Suppressor macrophage (primary cell): ENCODE results near the gene SETX.

ENCODE experiments used
- DNase-seq, 4 experiments: peaks; one replicate each; pipeline ENCODE4 v3.0.0-alpha.2; 2020 to 2022

SETX gene

DNA sequence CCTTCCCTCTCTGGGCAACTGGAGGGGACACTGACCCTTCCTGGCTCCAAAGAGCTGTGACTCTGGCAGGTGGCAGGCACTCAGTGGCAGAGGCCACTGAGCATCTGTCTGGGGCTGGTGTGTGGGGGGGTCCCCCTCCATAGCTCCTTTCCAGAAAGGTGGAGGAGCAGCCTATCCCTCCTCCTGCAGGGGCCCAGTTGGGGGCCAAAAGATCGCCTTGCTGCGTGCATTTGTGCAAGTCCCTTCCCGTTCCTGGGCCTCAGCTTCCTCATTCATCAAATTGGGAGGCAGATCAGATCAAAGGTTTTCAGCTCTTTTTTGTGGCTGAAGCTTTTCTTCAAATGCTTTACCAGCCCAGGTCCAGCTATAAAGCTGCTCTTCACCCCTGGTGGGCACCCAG, 115.3 kb downstream of the SETX start:
- peak in 3 of 4 experiments; percentile 28 to 46 (median 44) for DNase-seq

DNA sequence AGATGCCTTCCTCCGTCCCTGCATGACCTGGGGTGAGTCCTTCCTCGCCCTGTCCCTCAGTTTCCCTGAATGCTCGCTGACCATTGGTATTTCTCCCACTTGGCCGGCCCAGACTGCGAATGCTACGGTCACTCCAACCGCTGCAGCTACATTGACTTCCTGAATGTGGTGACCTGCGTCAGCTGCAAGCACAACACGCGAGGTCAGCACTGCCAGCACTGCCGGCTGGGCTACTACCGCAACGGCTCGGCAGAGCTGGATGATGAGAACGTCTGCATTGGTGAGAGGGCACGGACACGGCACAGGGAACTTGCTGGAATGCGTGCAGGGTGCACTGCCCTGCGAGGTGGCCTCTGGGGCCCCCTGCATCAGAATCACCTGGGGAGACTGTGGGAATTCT, 115.8 kb downstream of the SETX start:
- DNase-seq: peak in 3 of 4 experiments; percentile 42 to 60 (median 46)

DNA sequence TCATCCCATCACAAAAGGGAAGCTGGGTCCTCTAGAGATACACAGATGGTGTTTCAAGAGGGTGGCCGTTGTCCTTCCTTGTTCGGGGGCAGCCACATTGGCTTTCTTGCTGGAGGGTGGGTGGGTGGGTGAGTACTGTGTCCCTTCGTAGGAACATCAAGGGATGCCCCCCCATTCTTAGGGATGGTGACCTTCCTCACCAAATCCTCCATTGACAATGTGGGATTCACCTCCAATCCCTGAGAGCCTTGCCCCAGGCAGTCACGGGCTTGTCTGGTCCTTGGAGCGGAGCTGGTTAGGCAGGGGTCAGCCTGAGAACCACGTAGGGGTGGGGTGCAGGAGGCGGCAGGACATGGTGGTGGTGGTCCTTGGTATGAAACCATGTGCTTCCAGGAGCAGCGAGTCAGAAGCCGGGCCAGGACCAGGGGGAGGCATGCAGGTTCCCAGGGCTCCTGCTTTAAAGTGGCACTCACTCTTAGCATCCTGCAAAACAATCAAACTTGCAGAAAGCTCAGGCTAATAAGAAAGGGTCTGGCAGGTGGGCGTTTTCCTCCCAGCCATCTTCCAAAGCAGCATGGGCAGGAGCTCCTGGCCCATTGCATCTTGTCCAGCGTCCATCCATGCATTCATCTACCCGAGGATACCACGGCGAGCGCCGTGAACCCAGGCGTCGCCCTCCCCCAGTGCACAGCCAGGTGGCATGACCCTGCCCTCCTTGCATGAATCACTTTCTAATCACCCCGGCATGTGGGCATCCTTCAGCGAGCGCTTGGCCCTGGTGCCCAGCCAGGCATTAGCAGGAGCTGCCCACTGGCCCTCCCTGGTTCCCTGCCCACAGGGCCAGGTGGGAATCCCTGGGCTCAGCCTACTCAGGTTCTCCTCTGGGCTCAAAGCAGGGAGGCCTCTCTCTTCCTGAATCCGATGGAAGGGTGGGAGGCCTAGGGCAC, 116.5 kb downstream of the SETX start:
- no peak for DNase-seq

DNA sequence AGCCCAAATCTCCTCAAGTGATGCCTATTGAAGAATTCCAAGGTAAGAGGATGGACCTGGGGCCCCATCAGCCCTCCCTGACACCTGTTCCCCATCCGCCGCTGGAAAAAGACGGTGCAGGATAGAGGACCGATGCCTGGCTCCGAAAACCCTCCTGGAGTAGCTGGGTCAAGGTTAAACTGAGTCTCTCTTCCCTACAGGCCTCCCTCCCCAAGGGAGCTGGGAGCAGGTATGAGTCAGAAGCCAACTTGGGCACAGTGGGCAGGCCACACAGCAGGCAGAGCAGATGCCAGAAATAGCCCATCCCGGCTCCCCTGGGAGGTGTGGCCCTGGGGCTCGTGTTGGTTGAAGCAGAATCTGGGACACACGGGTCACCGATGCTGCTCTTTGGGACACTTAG, 117.3 kb downstream of the SETX start:
- DNase-seq: no peak

DNA sequence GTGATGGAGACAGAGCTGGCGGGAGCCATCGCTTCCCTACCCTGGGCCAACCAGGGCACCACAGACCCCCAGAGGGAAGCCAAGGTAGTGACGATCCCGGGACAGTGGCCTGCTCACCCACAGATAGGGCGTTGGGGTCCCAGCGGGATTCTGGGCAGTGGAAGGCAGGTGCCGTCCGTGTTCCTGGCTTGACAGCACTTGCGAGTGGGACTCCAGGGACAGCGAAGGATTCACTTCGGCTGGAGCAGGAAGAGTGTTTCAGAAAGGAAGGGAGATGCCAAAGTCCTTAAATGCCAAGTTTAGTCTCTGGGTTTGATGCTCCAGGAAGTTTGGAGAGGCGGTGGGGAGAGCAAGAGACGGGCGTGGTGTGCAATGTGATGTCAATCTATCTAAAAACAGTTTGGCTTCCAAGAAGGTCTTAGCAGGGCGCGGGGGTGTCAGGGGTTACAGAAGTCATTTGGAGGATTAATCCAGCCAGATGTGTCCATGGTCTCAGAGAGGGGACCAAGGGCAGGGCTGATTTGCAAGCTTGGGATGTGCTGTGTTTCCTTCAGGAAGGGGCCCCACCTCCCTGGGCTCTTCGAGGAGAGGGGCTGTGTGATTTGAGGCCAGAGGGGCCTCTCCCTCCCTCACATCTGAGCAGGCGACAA, 118.0 kb downstream of the SETX start:
- no peak for DNase-seq

DNA sequence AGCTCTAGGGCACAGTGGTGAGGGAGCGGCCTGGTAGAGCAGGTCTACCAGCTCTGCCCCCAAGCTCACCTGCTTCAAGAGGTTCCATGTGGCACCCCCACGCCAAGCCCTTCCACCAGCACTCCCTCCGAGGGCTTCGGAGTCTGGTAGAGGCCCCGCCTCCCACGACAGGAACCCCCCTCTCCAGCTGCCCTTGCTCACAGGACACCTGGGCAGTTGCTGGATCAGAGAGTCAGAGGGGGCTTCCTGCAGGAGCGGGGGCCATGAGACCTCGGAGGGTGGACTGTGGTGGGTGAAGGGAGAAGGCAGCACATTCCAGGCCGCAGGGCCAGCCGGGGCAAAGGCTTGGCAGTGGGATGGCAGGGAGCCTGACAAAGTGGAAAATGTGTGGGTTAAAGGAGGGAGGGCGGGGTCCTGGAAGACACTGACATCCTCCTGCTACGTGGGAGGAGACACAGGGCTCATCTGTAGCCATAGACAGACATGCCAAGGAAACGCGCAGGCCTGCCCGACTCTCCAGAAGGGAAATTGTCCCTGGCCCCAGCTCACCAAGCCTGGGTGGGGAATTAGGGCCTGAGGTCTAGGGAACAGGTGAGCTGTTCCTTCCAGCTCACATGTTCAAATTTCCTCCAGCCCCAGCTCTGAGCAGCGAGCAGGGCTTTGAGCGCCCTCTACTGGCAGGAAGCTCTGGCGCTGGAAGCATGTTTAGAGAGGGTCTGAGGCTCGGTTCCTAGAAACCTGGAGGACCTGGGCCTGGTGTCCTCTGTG, 118.7 kb downstream of the SETX start:
- DNase-seq: peak; percentile 76 to 90 (median 88)

DNA sequence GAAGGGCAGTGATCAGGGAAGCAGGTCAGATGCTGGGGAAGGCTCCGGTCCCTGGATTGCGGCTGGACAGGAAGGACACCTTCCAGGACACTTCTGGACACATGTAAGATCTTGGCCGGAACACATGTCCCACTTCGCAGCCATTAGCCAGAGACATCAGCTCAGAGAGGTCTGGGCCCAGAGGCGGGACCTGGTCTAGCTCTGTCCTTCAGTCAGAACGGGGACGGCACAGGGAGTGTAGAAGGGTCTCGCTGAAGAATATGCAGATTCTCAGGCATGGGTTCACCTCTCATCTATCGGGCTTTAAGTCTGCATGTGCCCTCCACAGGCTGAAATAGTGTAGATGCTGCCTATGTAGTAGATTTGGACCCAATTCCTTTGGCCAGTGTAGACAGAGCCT, 119.7 kb downstream of the SETX start:
- DNase-seq: no peak

DNA sequence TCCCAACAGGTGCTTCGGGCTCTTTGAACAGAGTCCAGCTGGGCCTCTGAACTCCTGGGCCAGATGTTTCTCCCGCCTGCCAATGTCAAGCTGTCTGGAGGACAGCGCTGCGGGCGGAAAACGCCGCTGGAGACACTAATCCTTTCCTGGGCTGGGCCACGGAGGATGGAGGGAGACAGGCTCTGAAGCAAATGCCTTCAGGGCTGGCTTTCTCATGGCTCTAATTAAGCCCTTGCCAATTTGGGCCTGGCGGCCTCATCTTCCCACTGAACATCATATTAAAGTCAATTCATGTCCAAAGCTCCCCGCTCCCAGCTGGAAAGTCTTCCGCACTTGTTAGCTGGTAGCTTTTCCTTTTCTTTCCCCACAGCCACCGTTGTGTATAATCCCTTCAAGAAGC, 120.3 kb downstream of the SETX start:
- no peak for DNase-seq

DNA sequence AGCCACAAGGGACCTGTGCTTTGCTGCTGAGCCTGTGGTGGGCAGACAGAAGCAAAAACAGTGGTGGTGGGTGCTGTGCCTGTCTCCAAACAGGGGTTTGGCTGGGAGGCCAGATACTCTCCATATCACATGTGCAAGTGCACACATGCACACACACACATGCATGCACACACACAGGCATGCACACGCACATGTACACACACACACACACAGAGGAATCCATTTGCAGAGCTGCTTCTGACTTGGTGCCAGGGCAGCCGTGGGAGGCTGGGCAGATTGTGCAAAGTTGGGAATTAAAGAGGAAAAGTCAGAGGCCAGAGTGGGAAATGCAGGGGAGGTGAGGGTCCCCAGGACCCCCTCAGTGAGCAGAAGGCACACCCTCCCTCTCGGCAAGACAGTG, 121.6 kb downstream of the SETX start:
- DNase-seq: no peak

DNA sequence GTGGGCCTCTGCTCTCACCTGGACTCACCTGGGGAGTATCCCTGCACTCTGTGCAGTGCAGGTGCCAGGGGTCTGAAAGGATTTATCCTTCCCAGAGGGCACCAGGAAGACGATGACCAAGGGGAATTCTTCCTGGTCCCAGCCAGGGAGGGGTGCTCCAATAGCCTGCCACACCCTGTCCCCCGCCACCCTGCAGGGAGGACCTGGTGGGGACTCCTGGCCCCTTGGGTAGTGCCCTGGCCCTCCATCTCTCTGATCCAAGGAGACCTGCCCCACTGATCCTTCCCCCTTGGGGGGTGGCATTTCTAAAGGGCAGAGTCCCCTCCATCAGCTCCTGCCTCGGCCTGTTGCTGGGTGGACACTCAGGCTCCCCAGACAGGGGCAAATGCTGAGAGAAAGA, 122.3 kb downstream of the SETX start:
- no peak for DNase-seq

DNA sequence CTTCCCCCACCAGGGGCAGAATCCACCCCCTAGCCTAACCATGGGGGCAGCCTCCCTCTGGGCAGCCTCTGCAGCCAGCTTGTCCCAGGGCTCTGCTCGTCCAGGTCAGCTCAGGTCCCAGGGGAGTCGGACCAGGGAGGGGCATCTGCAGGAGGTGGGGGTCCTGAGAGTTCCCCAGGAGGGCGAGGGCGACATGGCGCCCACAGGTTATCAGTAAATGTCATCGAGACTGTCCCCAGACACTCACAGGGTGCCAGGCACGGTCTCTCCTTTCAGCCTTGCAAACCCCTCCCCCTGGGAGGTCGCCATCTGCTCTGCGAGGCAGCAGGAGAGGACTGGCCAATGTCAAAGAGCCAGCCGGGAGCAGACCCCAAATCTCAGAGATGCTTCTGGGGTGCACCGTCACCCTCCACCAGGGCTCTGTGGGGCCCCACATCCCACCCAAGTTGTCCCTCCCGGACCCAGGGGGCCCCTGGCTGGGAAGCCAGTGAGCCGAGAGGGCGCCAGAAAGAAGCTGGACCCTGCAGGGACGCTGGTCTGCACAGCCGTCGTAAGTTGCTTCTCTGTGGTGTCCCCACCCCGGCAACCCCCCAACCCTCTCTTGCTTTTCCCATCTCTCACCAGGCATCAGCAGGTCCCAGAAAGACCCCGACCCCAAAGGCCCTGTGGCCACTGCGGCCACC, 123.6 kb downstream of the SETX start:
- no peak for DNase-seq

DNA sequence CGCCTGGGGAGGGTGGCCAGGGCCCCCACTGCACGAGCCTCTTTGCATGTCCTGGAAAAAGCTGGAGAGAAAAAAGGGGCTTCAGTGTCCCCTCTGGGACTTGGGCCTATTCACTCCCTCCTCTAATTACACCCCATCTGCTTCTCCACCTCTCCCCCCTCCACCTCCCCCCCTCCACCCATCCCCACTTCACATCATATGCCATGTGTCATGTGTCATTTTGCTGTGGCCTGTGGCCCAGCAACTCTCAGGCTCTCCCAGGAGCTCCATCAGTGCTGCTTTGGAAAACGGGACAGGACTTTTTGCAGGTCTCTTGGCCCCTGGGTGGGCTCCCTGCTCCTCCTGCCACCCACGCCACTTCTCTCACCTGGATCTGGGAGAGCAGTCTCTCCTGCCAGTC, 124.2 kb downstream of the SETX start:
- no peak for DNase-seq

DNA sequence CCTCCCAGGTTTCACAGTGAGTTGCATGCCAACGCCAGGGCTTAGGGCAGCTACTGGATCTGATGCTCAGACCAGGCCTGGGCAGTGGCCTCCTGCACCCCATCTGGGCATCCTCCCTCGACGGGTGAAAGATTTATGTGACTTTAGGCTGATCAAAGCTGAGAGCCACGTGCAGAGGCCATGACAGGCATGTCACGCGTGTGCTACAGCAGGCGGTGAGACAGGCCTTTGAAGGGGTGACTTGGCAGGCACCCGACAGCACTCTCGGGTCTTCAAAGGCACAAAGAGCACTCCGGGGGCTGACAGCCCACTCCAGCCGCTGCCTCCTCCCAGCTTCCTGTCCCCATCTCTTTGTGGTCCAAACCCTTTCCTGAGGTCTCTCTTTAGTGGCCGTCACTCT, 126.7 kb downstream of the SETX start:
- no peak for DNase-seq

DNA sequence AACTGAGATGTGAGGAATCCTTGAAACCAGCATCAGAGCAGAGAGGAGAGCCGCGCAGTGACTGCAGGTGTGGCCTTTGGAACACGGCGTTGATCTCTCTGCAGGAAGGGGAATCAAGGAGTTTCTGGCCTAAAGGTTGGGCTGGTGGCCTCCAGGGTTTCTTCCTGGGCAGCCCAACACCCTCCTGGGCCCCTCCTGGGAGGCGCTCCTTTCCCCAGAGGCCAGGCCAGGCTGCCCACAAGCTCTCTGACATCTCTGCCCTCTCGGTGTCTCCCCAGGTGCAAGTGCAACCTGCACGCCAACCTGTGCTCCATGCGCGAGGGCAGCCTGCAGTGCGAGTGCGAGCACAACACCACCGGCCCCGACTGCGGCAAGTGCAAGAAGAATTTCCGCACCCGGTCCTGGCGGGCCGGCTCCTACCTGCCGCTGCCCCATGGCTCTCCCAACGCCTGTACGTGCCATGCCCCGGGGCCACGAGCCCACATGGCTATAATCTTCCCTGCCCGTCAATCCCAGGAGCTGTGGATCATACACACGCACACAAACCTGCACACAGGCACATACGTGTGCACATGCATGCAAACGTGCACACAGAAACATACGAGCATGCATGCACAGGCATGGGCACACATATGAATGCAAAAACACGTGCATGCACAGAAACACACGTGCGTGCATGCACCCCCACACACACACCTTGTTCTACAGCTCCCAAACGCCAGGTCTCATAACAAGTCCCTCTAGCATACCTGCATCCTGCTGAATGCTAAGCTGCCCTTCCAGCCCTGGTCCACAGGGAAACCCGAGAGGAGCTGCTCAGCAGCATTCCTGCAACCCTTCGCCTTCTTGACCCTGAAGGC, 128.0 kb downstream of the SETX start:
- DNase-seq: no peak

DNA sequence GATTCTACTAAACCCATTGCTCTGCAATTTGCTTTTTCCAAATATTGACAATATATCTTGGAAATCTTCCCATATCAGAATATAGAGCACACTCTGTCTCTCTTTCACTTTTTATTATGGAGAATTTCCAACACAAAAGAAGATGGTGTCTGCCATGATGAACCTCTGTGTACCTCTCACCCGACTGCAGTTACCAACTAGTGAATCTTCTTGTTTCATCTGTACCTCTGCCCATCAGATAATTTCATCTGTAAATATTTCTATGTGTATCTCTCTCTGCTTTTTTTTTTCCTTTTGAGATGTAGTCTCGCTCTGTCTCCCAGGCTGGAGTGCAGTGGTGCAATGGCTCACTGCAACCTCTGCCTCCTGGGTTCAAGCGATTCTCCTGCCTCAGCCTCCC, 130.1 kb downstream of the SETX start:
- DNase-seq: no peak

DNA sequence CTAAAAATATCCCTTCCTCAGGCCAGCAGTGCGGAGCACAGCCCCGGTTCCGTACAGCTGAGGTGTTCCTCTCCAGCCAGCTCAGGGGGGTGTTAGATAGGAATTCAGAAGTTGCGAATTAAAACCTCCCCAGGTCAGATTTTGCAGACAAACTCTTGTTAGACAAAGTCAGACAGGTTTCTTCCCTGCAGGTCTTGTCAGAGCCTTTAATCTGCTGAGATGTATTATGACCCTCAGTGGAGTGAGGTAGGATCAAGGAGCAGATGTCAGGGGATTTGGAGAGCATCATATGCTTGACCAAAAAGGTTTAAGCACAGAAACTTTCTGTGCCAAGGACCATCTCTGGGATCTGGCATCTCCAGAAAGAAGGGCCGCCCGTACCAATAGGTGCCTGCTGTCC, 132.8 kb downstream of the SETX start:
- DNase-seq: no peak

DNA sequence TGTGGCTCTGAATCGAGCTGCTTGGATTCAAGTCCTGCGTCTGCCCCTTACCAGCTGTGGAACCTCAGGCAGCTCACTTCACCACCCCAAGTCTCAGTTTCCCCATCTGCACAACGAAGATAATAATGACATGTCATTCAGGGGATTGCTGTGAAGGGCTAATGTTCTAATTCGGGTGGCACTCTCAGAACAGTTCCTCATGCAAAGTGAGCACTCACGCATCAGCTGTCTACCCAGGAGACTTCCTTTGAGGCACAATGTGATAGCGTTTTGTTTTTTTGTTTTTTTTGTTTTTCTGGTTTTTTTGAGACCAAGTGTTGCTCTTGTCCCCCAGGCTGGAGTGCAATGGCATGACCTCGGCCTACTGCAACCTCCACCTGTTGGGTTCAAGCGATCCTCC, 136.6 kb downstream of the SETX start:
- DNase-seq: peak in 3 of 4 experiments; percentile 29 to 52 (median 39)

DNA sequence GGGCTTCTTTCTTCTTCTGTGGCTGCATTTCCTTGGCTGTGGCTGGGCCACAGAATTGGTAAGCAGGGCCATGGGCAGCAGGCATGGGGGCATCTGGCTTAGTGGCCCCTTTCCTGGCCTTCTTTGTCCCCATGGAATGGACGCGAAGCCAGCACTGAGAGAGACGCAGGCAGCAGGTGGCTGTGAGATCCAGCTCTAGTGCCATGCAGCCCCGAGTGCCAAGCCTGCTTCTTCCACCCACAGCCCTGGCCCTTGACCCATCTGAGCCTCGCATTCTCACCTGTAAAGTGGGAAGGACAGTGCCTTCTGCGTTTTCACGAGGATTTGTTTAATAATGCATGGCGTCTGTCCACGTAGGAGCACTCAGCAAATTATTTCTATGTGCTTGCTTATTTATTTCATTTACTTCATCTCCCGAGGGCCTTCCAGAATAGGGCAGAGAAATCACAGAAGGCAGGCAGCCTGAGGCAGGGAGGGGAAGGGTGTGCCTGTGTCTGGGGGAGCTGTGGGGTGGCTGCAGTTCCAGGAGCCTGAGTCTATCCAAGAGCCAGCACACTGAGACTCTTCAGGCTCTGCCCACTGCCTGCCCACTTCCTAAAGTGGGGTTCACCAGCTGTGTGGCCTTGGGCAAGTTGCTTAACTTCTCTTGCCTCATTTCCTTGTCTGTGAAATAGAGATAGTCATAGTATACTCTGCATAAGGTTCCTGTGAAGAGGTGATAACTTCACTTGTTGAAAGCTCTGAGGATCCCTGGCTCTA, 137.7 kb downstream of the SETX start:
- peak; percentile 76 to 86 (median 84) for DNase-seq

DNA sequence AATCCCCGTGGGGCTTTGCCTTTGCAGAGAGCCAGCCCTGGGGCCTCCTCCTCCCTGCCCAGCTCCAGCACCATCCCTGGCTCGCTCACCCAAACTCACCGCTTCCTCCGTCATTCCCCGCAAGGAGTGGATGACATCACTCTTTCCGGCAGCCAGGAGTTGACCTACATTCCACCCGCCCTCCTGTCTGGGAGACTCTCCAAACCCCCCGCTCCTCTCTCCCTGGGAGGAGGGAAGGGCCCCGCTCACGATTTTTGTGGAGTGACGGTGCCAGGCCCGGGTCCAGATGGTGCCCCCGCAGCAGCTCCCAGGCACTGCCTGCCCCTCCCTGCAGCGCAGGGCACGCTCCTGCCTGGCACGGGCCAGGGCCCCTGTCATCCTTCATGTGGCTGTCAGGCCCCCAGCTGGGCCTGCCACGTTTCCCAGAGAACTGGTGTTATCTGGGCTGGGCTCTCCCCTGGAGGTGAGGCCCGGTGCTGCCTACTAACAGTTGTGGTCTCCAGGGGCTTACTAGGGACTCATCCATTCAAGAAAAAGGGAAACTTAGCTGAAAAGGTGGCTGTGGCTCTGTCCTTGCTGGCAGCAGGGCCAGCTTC, 140.7 kb downstream of the SETX start:
- DNase-seq: no peak

DNA sequence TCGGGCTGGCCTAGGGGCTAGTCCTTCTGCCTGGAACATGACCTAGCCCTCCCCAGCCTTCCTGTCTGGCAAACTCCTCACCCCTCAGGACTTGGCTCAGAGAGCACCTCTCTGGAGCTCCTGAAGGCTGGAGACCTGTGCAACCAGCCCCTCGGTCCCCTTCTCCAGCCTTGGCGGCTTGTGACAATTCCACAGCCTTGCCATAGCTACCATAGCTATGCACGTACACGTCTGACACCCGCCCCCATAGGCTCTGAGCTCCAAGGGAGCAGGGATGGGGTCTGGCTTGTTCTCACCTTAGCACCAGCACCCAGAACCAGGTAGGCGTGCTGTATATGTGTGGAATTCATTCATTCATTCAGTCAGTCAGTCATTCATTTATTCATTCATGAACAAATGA, 143.2 kb downstream of the SETX start:
- no peak for DNase-seq
